ENCODE results near the gene ASTN2. TPM values are rescaled to one million over a fixed set of nuclear protein-coding genes. Genes with fewer than 3 reads are reported as not detected.
"Not testable (repeated sequence)": the region's sequence is repeated elsewhere in the genome, so short reads cannot be mapped to it uniquely, and the experiment has no call there.

ASTN2 gene
- total and polyA plus RNA-seq, 7 donors, result 0.60 to 7.5 (median 2.2) TPM

- 54 to 62% methylated on average over 7 of the region's 7 CpGs for WGBS, 2 donors
- Histone ChIP-seq H3K4me3 (no peak overlapping the region), H3K36me3 (no peaks in the 10 kb centered on the region), H3K4me1 (no peaks in the 10 kb centered on the region), H3K9me3 (no peaks in the 10 kb centered on the region), H3K27ac (no peak overlapping the region), H3K27me3 (no peaks in the 10 kb centered on the region)
- intact Hi-C loops (cut with DNase I), result no loop called here
- TF ChIP-seq EP300 (IDR thresholded peaks at IDR 0.05) (no peak), POLR2AphosphoS5 (IDR thresholded peaks at IDR 0.05) (no peak), POLR2A (IDR thresholded peaks at IDR 0.05) (no peak), CTCF (IDR thresholded peaks at IDR 0.05) (no peak)
- DNase-seq, result no peak
Measured at GRCh38 chr9:116843863-116844620, 570.8 kb downstream of the ASTN2 start.

GRCh38 chr9:116842658-116843057 is 572.2 kb downstream of the ASTN2 start:
- Histone ChIP-seq H3K27ac (no peak overlapping the region), H3K4me1 (no peaks in the 10 kb centered on the region), H3K36me3 (no peaks in the 10 kb centered on the region), H3K9me3 (no peaks in the 10 kb centered on the region), H3K4me3 (no peak overlapping the region), H3K27me3 (no peaks in the 10 kb centered on the region)
- DNase-seq, result no peak
- TF ChIP-seq POLR2A (IDR thresholded peaks at IDR 0.05) (no peak), POLR2AphosphoS5 (IDR thresholded peaks at IDR 0.05) (no peak), EP300 (IDR thresholded peaks at IDR 0.05) (no peak), CTCF (IDR thresholded peaks at IDR 0.05) (no peak)
- WGBS, 2 donors, result 75% methylated on average over 6 of the region's 6 CpGs
- intact Hi-C loops (cut with DNase I), result no loop called here

- H3K4me3 ChIP-seq; H3K4me1 ChIP-seq; intact Hi-C loops (cut with DNase I); DNase-seq; H3K27me3 ChIP-seq; H3K9me3 ChIP-seq; H3K36me3 ChIP-seq; H3K27ac ChIP-seq: not testable (repeated sequence)
- WGBS, 2 donors, result 88 to 91% methylated on average over 7 of the region's 7 CpGs
Measured at GRCh38 chr9:116838468-116838867, 576.4 kb downstream of the ASTN2 start.

GRCh38 chr9:116837018-116837989 is 577.6 kb downstream of the ASTN2 start:
- Histone ChIP-seq H3K27ac (no peak overlapping the region), H3K27me3 (no peaks in the 10 kb centered on the region), H3K4me3 (no peak overlapping the region), H3K36me3 (no peaks in the 10 kb centered on the region), H3K4me1 (no peaks in the 10 kb centered on the region), H3K9me3 (no peaks in the 10 kb centered on the region)
- DNase-seq, result no peak
- intact Hi-C loops (cut with DNase I), result no loop called here
- WGBS, 2 donors, result 63 to 64% methylated on average over 5 of the region's 5 CpGs
- no peak for TF ChIP-seq POLR2A (IDR thresholded peaks at IDR 0.05)
- TF ChIP-seq EP300 (IDR thresholded peaks at IDR 0.05), result no peak
- TF ChIP-seq POLR2AphosphoS5 (IDR thresholded peaks at IDR 0.05), result no peak
- TF ChIP-seq CTCF (IDR thresholded peaks at IDR 0.05), result no peak

- DNase-seq; H3K27ac ChIP-seq; H3K9me3 ChIP-seq; intact Hi-C loops (cut with DNase I); H3K4me3 ChIP-seq; H3K36me3 ChIP-seq; H3K4me1 ChIP-seq; H3K27me3 ChIP-seq: not testable (repeated sequence)
- WGBS, 2 donors, result 92 to 94% methylated on average over 2 of the region's 2 CpGs
Measured at GRCh38 chr9:116830321-116830720, 584.5 kb downstream of the ASTN2 start.

Measured in sigmoid colon (tissue), 7 donors.